GM12878 (cell line): ENCODE results near the gene DENND1A. TPM values are rescaled to one million over a fixed set of nuclear protein-coding genes. Genes with fewer than 3 reads are reported as not detected.

Experiments used
- ATAC-seq: fragments of 200-7000 bp; cut with Tn5 transposase; 3 replicates; pipeline ENCODE4 v1.9.1; 2020; ENCODE audit warnings: mild to moderate bottlenecking, moderate library complexity
- BruUV-seq: library from RNA; stranded (reverse); fragments of 400-500 nt; replicated peaks from 2 replicates; lab custom pipeline; 2021; lab: Mats Ljungman, UMichigan
- CTCF ChIA-PET: fragments of 300-600 bp; sonication (Branson Sonifier 250); formaldehyde crosslinking; extraction: SDS; loops from one replicate; lab custom pipeline; 2021; ENCODE audit warnings: inconsistent platforms; lab: Yijun Ruan, JAX
- POLR2A ChIA-PET: fragments of 350-600 bp; formaldehyde crosslinking; extraction: SDS; loops from one replicate; lab custom pipeline; 2021; ENCODE audit warnings: inconsistent platforms; lab: Charles Lee
- RAD21 ChIA-PET: fragments of 300-600 bp; sonication (Branson Sonifier 250); formaldehyde crosslinking; loops from one replicate; lab custom pipeline; 2023; ENCODE audit warnings: antibody characterized with exemption; ENCODE audit not compliant: unreplicated experiment; lab: Charles Lee
- SMC1A ChIA-PET: fragments of 300-600 bp; sonication (Branson Sonifier 250); formaldehyde crosslinking; loops from one replicate; lab custom pipeline; 2023; ENCODE audit not compliant: unreplicated experiment, uncharacterized antibody; lab: Charles Lee
- DNase-seq: peaks from one replicate; pipeline ENCODE4 v3.0.0-alpha.2; 2011; ENCODE audit warnings: low read depth, low spot score
- FAIRE-seq: peaks from 3 replicates; lab custom pipeline; 2011; peaks lifted over from hg19 to GRCh38; lab: Jason Lieb, UNC
- H2AFZ ChIP-seq: 2 replicates; pipeline ENCODE4 v1.6.0; 2011; ENCODE audit warnings: low read depth, low read length, control low read depth; ENCODE audit not compliant: control insufficient read depth
- H3K27ac ChIP-seq: 2 replicates; pipeline ENCODE4 v1.5.1; 2011; ENCODE audit warnings: control low read depth; ENCODE audit not compliant: control insufficient read depth, insufficient read depth
- H3K27me3 ChIP-seq, 2 experiments: replicated peaks in 1 of 2; 2 replicates each; pipeline versions ENCODE4 v1.6.0 to v1.6.1; 2011; ENCODE audit warnings: low read length in 1 of 2; ENCODE audit not compliant: control insufficient read depth in 2 of 2, insufficient read depth in 2 of 2
- H3K36me3 ChIP-seq, 2 experiments: 2 replicates each; pipeline ENCODE4 v1.5.1; 2011; ENCODE audit warnings: low read length in 1 of 2; ENCODE audit not compliant: control insufficient read depth in 2 of 2, insufficient read depth in 2 of 2
- H3K4me1 ChIP-seq: 2 replicates; pipeline ENCODE4 v1.6.1; 2011; ENCODE audit warnings: mild to moderate bottlenecking, low read length, moderate library complexity, mixed read lengths; ENCODE audit not compliant: control insufficient read depth, insufficient read depth
- H3K4me2 ChIP-seq: 2 replicates; pipeline ENCODE4 v1.6.0; 2011; ENCODE audit warnings: control low read depth; ENCODE audit not compliant: control insufficient read depth, insufficient read depth
- H3K4me3 ChIP-seq: fragments of 200-600 bp; sonication (generic); 2 replicates; pipeline ENCODE4 v1.5.1; 2016
- H3K79me2 ChIP-seq: 2 replicates; pipeline ENCODE4 v1.6.0; 2011; ENCODE audit warnings: low read length; ENCODE audit not compliant: control insufficient read depth, insufficient read depth
- H3K9ac ChIP-seq: 2 replicates; pipeline ENCODE4 v1.8.0; 2011; ENCODE audit warnings: low read length, control low read depth, mixed read lengths; ENCODE audit not compliant: control insufficient read depth, insufficient read depth
- H3K9me3 ChIP-seq: replicated peaks from 3 replicates; pipeline ENCODE4 v1.5.1; 2011; ENCODE audit warnings: mild to moderate bottlenecking, low read length; ENCODE audit not compliant: control insufficient read depth, insufficient read depth
- H4K20me1 ChIP-seq: 2 replicates; pipeline ENCODE4 v1.6.0; 2011; ENCODE audit not compliant: control insufficient read depth, insufficient read depth
- DPF2 ChIP-seq: fragments of 450-650 bp; IDR thresholded peaks from 2 replicates; pipeline ENCODE4 v1.6.1; 2017; ENCODE audit warnings: mild to moderate bottlenecking
- EGR1 ChIP-seq, 2 experiments: IDR thresholded peaks; 1 replicate in 1 of 2; 2 replicates in 1 of 2; pipeline ENCODE4 v1.6.1; 2011 to 2012; ENCODE audit warnings: low read depth in 2 of 2, low read length in 2 of 2, borderline replicate concordance in 1 of 2, mild to moderate bottlenecking in 1 of 2, moderate library complexity in 1 of 2
- ETV6 ChIP-seq, 2 experiments: fragments of 450-650 bp in 1 of 2; IDR thresholded peaks in 1 of 2; conservative IDR thresholded peaks in 1 of 2; 2 replicates each; pipeline ENCODE4 v1.6.1; 2014; ENCODE audit warnings: antibody characterized with exemption in 1 of 2, borderline replicate concordance in 1 of 2, low read depth in 1 of 2, mild to moderate bottlenecking in 1 of 2, moderate library complexity in 1 of 2
- FOS ChIP-seq: IDR thresholded peaks from 3 replicates; pipeline ENCODE4 v1.6.1; 2011; ENCODE audit warnings: borderline replicate concordance; ENCODE audit not compliant: insufficient read length; ENCODE audit errors: extremely low read depth
- HCFC1 ChIP-seq: fragments of 150-350 bp; IDR thresholded peaks from 2 replicates; pipeline ENCODE4 v1.6.1; 2014; ENCODE audit warnings: low read length
- MEF2B ChIP-seq: fragments of 450-650 bp; IDR thresholded peaks from 2 replicates; pipeline ENCODE4 v1.6.1; 2018; ENCODE audit warnings: mild to moderate bottlenecking, moderate library complexity; ENCODE audit not compliant: partially characterized antibody, poor library complexity, severe bottlenecking
- NR2F1 ChIP-seq: fragments of 450-650 bp; conservative IDR thresholded peaks from 2 replicates; pipeline ENCODE4 v1.6.1; 2017; ENCODE audit warnings: mild to moderate bottlenecking
- SREBF1 ChIP-seq: IDR thresholded peaks from 2 replicates; pipeline ENCODE4 v1.6.1; 2012; ENCODE audit warnings: mild to moderate bottlenecking, low read length
- WGBS: methylation state at CpG from one replicate; pipeline ENCODE4 v1.1.6; 2016; ENCODE audit warnings: low lambda C conversion rate; ENCODE audit not compliant: insufficient replicate concordance, insufficient coverage; ENCODE audit errors: missing lambda C conversion rate; 5-methylcytosine and 5-hydroxymethylcytosine counted together
- in situ Hi-C: fragments of 300-500 bp; cut with MboI; formaldehyde crosslinking; loops from 9 replicates; pipeline ENCODE4 v1.14.3; 2018; ENCODE audit warnings: mixed read lengths
- intact Hi-C: fragments of 100-400 bp; cut with micrococcal nuclease; formaldehyde crosslinking; loops from one replicate; pipeline ENCODE4 v1.14.2; 2022; ENCODE audit not compliant: unreplicated experiment
- polyA plus RNA-seq, 11 experiments: library from polyadenylated mRNA; depleted of rRNA in 4 of 11; unstranded in 6 of 11; stranded (reverse) in 5 of 11; fragments of >200 nt; fragmentation: Nextera tagmentation in 4 of 11; fragmentation: Illumina TruSeq in 1 of 11; extraction: Ambion mirVana in 4 of 11; extraction: Trizol in 1 of 11; gene quantifications; 1 replicate in 1 of 11; 2 replicates in 10 of 11; pipeline versions ENCODE4 v1.2.1 to v1.2.3, GENCODE V29; 2011 to 2016; ENCODE audit warnings: inconsistent platforms in 2 of 11, missing spikeins in 2 of 11, low read depth in 1 of 11
- total RNA-seq, 4 experiments: library from RNA; depleted of rRNA in 3 of 4; stranded (reverse); fragments of >200 nt in 3 of 4; fragmentation: Illumina TruSeq in 1 of 4; extraction: Trizol in 1 of 4; gene quantifications; 2 replicates each; pipeline versions ENCODE4 v1.2.1 to v1.2.3, GENCODE V29; 2013 to 2021
- TF ChIP-seq, protein P1 (sequence below): fragments of 450-650 bp; formaldehyde crosslinking; IDR thresholded peaks from 2 replicates; pipeline ENCODE4 v1.4.0; 2022; ENCODE audit warnings: mild to moderate bottlenecking, moderate library complexity
- TF ChIP-seq, protein P2 (sequence below): fragments of 450-650 bp; IDR thresholded peaks from 2 replicates; pipeline ENCODE4 v1.6.1; 2017; ENCODE audit warnings: borderline replicate concordance
- TF ChIP-seq, protein P3 (sequence below): fragments of 450-650 bp; IDR thresholded peaks from 2 replicates; pipeline ENCODE4 v1.6.1; 2017; ENCODE audit warnings: mild to moderate bottlenecking, moderate library complexity

The DENND1A gene
- total and polyA plus RNA-seq, 10 of the 15 experiments (the other 5 are each of a cell fraction or from before 2014, with no cell fraction given), result 14.1 to 48.6 (median 35.2) TPM

- peak; percentile 28; the same call in 2 of the 3 replicates for ATAC-seq
- no peaks in the 10 kb centered on the region; the same call in 1 of the 2 replicates for H3K79me2 ChIP-seq
- no peak for DNase-seq
- WGBS, result 56% methylated on average over 2 of the region's 2 CpGs
- H3K27ac ChIP-seq, result peak overlapping the region; percentile 32; the same call in 1 of the 2 replicates
- intact Hi-C loops, result no loop called here
- ChIA-PET POLR2A (interaction anchor here (0.6 to 1.5 kb wide), 4 partner anchors 8 to 43 kb away, joined by 3 to 4 read pairs (median 4); no protein-coding TSS in a partner anchor), CTCF (interaction anchor here (0.5 to 1.5 kb wide), 7 partner anchors 9 to 222 kb away, joined by 3 to 4 read pairs (median 3); no protein-coding TSS in a partner anchor), RAD21 (interaction anchor here (0.7 to 1.3 kb wide), 3 partner anchors 11 to 21 kb away, joined by 3 to 4 read pairs (median 3); no protein-coding TSS in a partner anchor), SMC1A (interaction anchor here (0.9 to 9.2 kb wide), 10 partner anchors 8 to 287 kb away, joined by 3 to 92 read pairs (median 6); no protein-coding TSS in a partner anchor)
- no peaks in the 10 kb centered on the region for H4K20me1 ChIP-seq
- FAIRE-seq, result no peak
- H3K36me3 ChIP-seq, result peaks cover 0 to 7% of the 10 kb centered on the region in 2 experiments; a peak in 1 of 4 replicates
- peak overlapping the region; percentile 47 for H3K4me2 ChIP-seq
- in situ Hi-C loops, result no loop called here
- peaks cover 31% of the 10 kb centered on the region for H3K4me1 ChIP-seq
- H3K4me3 ChIP-seq, result no peak overlapping the region
- no TSS peak for BruUV-seq
- no peaks in the 10 kb centered on the region for H3K27me3 ChIP-seq
- no peak overlapping the region for H3K9ac ChIP-seq
- H2AFZ ChIP-seq, result no peak overlapping the region
- no peaks in the 10 kb centered on the region for H3K9me3 ChIP-seq
- no peak for TF ChIP-seq MEF2B
- no peak for TF ChIP-seq SREBF1
- TF ChIP-seq NR2F1, result no peak
- no peak for TF ChIP-seq FOS
- TF ChIP-seq HCFC1, result no peak
- TF ChIP-seq, protein P1, sequence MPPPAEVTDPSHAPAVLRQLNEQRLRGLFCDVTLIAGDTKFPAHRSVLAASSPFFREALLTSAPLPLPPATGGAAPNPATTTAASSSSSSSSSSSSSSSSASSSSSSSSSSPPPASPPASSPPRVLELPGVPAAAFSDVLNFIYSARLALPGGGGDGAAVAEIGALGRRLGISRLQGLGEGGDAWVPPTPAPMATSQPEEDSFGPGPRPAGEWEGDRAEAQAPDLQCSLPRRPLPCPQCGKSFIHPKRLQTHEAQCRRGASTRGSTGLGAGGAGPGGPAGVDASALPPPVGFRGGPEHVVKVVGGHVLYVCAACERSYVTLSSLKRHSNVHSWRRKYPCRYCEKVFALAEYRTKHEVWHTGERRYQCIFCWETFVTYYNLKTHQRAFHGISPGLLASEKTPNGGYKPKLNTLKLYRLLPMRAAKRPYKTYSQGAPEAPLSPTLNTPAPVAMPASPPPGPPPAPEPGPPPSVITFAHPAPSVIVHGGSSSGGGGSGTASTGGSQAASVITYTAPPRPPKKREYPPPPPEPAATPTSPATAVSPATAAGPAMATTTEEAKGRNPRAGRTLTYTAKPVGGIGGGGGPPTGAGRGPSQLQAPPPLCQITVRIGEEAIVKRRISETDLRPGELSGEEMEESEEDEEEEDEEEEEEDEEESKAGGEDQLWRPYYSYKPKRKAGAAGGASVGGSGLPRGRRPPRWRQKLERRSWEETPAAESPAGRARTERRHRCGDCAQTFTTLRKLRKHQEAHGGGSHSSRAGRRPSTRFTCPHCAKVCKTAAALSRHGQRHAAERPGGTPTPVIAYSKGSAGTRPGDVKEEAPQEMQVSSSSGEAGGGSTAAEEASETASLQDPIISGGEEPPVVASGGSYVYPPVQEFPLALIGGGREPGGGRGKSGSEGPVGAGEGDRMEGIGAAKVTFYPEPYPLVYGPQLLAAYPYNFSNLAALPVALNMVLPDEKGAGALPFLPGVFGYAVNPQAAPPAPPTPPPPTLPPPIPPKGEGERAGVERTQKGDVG, result no peak
- no peak for TF ChIP-seq DPF2
- TF ChIP-seq ETV6 (conservative IDR thresholded peaks at IDR 0.05 in 1 of 2, IDR thresholded peaks at IDR 0.05 in 1 of 2; ENCODE audit: borderline replicate concordance in 1 of 2, low read depth in 1 of 2), result no peak
- TF ChIP-seq, protein P2, sequence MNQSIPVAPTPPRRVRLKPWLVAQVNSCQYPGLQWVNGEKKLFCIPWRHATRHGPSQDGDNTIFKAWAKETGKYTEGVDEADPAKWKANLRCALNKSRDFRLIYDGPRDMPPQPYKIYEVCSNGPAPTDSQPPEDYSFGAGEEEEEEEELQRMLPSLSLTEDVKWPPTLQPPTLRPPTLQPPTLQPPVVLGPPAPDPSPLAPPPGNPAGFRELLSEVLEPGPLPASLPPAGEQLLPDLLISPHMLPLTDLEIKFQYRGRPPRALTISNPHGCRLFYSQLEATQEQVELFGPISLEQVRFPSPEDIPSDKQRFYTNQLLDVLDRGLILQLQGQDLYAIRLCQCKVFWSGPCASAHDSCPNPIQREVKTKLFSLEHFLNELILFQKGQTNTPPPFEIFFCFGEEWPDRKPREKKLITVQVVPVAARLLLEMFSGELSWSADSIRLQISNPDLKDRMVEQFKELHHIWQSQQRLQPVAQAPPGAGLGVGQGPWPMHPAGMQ, result no peak
- no peak for TF ChIP-seq EGR1 (IDR thresholded peaks at IDR 0.05; ENCODE audit: borderline replicate concordance in 1 of 2, low read depth in 2 of 2, low read length in 2 of 2)
- TF ChIP-seq, protein P3, sequence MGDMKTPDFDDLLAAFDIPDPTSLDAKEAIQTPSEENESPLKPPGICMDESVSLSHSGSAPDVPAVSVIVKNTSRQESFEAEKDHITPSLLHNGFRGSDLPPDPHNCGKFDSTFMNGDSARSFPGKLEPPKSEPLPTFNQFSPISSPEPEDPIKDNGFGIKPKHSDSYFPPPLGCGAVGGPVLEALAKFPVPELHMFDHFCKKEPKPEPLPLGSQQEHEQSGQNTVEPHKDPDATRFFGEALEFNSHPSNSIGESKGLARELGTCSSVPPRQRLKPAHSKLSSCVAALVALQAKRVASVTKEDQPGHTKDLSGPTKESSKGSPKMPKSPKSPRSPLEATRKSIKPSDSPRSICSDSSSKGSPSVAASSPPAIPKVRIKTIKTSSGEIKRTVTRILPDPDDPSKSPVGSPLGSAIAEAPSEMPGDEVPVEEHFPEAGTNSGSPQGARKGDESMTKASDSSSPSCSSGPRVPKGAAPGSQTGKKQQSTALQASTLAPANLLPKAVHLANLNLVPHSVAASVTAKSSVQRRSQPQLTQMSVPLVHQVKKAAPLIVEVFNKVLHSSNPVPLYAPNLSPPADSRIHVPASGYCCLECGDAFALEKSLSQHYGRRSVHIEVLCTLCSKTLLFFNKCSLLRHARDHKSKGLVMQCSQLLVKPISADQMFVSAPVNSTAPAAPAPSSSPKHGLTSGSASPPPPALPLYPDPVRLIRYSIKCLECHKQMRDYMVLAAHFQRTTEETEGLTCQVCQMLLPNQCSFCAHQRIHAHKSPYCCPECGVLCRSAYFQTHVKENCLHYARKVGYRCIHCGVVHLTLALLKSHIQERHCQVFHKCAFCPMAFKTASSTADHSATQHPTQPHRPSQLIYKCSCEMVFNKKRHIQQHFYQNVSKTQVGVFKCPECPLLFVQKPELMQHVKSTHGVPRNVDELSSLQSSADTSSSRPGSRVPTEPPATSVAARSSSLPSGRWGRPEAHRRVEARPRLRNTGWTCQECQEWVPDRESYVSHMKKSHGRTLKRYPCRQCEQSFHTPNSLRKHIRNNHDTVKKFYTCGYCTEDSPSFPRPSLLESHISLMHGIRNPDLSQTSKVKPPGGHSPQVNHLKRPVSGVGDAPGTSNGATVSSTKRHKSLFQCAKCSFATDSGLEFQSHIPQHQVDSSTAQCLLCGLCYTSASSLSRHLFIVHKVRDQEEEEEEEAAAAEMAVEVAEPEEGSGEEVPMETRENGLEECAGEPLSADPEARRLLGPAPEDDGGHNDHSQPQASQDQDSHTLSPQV, result no peak
Observed at GRCh38 chr9:123753669-123754258, 176.2 kb downstream of the DENND1A start.
